Esophagus muscularis mucosa (tissue), 4 donors: ENCODE measurements around the gene FBXO39. TPM values are rescaled to one million over a fixed set of nuclear protein-coding genes. Genes with fewer than 3 reads are reported as not detected.
A peak's percentile ranks its signal among the peaks of the same experiment; 100 is the strongest.
"Not testable (repeated sequence)": the region's sequence is repeated elsewhere in the genome, so short reads cannot be mapped to it uniquely, and the experiment has no call there.

Experiments
- DNase-seq: peaks from one replicate; pipeline ENCODE4 v3.0.0-alpha.2; 2017; ENCODE audit errors: extremely low spot score
- H3K27ac ChIP-seq, 4 donors: fragments of 200-600 bp; sonication (generic); replicated peaks in 1 of 4; 1 replicate in 3 of 4; 2 replicates in 1 of 4; pipeline ENCODE4 v1.5.1; 2016 to 2019; ENCODE audit warnings: mild to moderate bottlenecking in 1 of 4
- H3K27me3 ChIP-seq, 4 donors: fragments of 200-600 bp; sonication (generic); one replicate each; pipeline versions ENCODE4 v1.5.1 to v1.6.0; 2016 to 2019
- H3K36me3 ChIP-seq, 4 donors: fragments of 200-600 bp; sonication (generic); one replicate each; pipeline ENCODE4 v1.5.1; 2016 to 2019
- H3K4me1 ChIP-seq, 4 donors: fragments of 200-600 bp; sonication (generic); one replicate each; pipeline ENCODE4 v1.5.1; 2016 to 2019
- H3K4me3 ChIP-seq, 4 donors: fragments of 200-600 bp; sonication (generic); 1 replicate in 2 of 4; 2 replicates in 2 of 4; pipeline ENCODE4 v1.5.1; 2016 to 2019; ENCODE audit warnings: mild to moderate bottlenecking in 4 of 4, moderate library complexity in 1 of 4
- H3K9me3 ChIP-seq, 4 donors: fragments of 200-600 bp; sonication (generic); 1 replicate in 3 of 4; 2 replicates in 1 of 4; pipeline ENCODE4 v1.5.1; 2016 to 2019
- EP300 ChIP-seq: sonication (generic); formaldehyde crosslinking; IDR thresholded peaks from one replicate; pipeline ENCODE4 v1.6.1; 2017; ENCODE audit warnings: antibody characterized with exemption
- POLR2A ChIP-seq: fragments of 450-650 bp; IDR thresholded peaks from one replicate; pipeline ENCODE4 v1.6.1; 2017; ENCODE audit warnings: antibody characterized with exemption, moderate library complexity, mild to moderate bottlenecking, low read depth
- POLR2AphosphoS5 ChIP-seq, 2 donors: sonication (generic); formaldehyde crosslinking; IDR thresholded peaks; one replicate each; pipeline ENCODE4 v1.6.1; 2017; ENCODE audit warnings: antibody characterized with exemption in 2 of 2
- WGBS: methylation state at CpG from one replicate; pipeline ENCODE4 v1.1.5; 2018; 5-methylcytosine and 5-hydroxymethylcytosine counted together
- intact Hi-C: fragments of 100-400 bp; cut with DNase I; formaldehyde crosslinking; loops from one replicate; pipeline ENCODE4 v1.15.1; 2023
- total RNA-seq, 4 donors: library from RNA; depleted of rRNA; stranded (reverse); fragments of >200 nt; gene quantifications; one replicate each; pipeline versions ENCODE4 v1.1.0 to v1.2.1, GENCODE V29; 2016
- TF ChIP-seq, protein P1 (sequence below), 3 experiments: fragments of 200-600 bp in 2 of 3; fragments of 450-650 bp in 1 of 3; sonication (generic) in 2 of 3; IDR thresholded peaks; one replicate each; pipeline ENCODE4 v1.5.1; 2017 to 2019; ENCODE audit warnings: antibody characterized with exemption in 3 of 3, mild to moderate bottlenecking in 2 of 3, moderate library complexity in 1 of 3

Gene FBXO39
- under 1 TPM in 2 of 4 donors, not detected in 2; 0.33 to 0.83 TPM for total RNA-seq

DNA sequence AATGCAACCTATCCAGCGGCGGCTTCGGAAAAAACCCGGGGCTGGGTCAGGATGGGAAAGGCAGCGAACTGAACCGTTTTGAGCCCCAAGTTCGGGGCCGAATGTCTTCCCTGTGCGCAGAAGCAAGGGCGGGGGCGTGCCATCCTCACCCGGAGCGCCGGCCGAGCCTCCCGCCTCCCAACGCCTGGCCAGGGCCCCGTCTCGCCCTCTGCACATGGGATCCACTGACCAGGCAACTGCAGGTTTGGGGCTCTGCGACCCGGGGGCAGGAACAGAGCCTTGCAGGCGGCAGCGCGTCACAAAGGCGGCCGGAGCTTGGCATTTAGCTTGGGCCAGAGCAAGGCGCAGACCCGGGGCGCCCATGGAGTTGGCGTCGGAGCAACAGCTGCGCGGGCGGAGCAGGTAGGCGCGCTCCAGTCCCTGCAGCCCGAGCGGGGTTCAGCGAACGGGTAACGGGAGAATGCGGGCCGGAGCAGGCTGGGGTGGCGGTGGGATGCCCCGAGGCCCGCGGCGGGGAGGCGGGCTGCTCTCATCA lies at the start of gene FBXO39:
TSS of gene FBXO39 (plus strand) at position 345 of the 535 bp plus-strand sequence. CDS start 3,654 bp downstream, outside the sequence.
- H3K36me3 ChIP-seq, result peaks cover 21 to 33% (median 28%) of the 10 kb centered on the region in 4 donors
- peaks cover 0 to 9% (median 6%) of the 10 kb centered on the region in 4 donors for H3K4me1 ChIP-seq
- H3K27me3 ChIP-seq, result peaks cover 0 to 50% (median 3%) of the 10 kb centered on the region in 4 donors
- TF ChIP-seq EP300 (no peak), POLR2A (no peak), POLR2AphosphoS5 (IDR thresholded peaks at IDR 0.05) (no peak)
- TF ChIP-seq, protein P1, sequence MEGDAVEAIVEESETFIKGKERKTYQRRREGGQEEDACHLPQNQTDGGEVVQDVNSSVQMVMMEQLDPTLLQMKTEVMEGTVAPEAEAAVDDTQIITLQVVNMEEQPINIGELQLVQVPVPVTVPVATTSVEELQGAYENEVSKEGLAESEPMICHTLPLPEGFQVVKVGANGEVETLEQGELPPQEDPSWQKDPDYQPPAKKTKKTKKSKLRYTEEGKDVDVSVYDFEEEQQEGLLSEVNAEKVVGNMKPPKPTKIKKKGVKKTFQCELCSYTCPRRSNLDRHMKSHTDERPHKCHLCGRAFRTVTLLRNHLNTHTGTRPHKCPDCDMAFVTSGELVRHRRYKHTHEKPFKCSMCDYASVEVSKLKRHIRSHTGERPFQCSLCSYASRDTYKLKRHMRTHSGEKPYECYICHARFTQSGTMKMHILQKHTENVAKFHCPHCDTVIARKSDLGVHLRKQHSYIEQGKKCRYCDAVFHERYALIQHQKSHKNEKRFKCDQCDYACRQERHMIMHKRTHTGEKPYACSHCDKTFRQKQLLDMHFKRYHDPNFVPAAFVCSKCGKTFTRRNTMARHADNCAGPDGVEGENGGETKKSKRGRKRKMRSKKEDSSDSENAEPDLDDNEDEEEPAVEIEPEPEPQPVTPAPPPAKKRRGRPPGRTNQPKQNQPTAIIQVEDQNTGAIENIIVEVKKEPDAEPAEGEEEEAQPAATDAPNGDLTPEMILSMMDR (IDR thresholded peaks at IDR 0.05), result no peak
- H3K9me3 ChIP-seq, result peaks cover 0 to 46% (median 13%) of the 10 kb centered on the region in 4 donors
- WGBS, result 3% methylated on average over 15 of the region's 49 CpGs
- intact Hi-C loops, result no loop called here
- peak; percentile 74 for DNase-seq
- H3K4me3 ChIP-seq, result no peak within 1 kb of the TSS
- H3K27ac ChIP-seq, result no peak within 1 kb of the TSS

DNA sequence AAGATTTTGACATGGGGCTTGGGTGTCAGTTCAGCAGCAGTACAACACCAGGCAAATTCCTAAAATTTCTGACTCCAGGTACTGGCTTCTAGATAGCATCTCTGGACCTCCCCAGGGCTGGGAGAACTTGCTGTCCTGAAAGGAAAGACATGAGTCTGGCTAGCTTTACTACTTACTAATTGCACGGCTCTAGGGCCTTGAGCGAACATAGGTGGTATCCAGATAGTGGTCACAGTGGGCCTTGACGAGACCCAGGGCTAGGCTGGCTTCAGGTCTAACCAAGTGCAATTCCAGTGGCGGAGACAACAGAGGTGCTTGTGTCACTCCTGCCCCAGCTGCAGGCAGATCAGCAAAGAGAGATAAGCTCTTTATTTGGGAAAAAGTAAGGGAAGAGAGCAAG lies 46.5 kb upstream of the FBXO39 start:
- intact Hi-C loops, result no loop called here
- Histone ChIP-seq H3K4me3 (no peak overlapping the region), H3K27ac (no peak overlapping the region), H3K4me1 (no peaks in the 10 kb centered on the region), H3K9me3 (no peaks in the 10 kb centered on the region), H3K36me3 (no peaks in the 10 kb centered on the region), H3K27me3 (no peaks in the 10 kb centered on the region)
- no peak for DNase-seq
- WGBS, result 70% methylated on average over 4 of the region's 4 CpGs
- TF ChIP-seq POLR2AphosphoS5 (IDR thresholded peaks at IDR 0.05) (no peak), POLR2A (no peak), EP300 (no peak)
- TF ChIP-seq, protein P1 (IDR thresholded peaks at IDR 0.05), result no peak

DNA sequence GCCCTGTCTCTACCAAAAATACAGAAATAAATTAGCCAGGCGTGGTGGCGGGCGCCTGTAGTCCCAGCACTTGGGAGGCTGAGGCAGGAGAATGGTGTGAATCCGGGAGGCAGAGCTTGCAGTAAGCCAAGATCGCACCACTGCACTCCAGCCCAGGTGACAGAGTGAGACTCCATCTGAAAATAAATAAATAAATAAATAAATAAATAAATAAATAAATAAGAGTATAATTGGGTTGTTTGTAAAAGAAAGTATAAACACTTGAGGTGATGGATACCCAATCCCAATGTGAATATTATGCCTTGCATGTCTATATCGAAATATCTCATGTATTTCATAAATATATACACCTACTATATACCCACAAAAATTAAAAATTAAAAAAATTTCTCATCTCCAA lies 29.4 kb upstream of the FBXO39 start:
- intact Hi-C loops, H3K27ac ChIP-seq, H3K4me1 ChIP-seq, H3K9me3 ChIP-seq, DNase-seq, H3K36me3 ChIP-seq, H3K4me3 ChIP-seq, H3K27me3 ChIP-seq: not testable (repeated sequence)
- WGBS, result 91% methylated on average over 6 of the region's 6 CpGs

DNA sequence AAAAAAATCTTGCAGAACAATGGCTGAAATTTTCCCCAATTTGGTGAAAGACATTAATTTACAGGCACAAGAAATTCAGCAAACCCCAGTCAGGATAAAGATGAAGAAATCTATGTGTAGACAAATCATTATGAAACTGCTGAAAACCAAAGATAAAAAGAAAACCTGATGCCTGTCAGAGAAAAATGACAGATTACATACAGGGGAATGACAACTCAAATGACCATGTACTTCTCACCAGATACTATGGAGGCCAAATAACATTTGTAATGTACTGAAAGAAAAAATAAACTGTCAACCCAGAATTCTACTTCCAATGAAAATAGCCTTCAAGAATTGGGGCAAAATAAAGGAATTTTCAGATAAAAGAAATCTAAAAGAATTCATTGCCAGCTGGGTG lies 27.4 kb upstream of the FBXO39 start:
- no peak overlapping the region for H3K27ac ChIP-seq
- H3K36me3 ChIP-seq, result no peaks in the 10 kb centered on the region
- intact Hi-C loops, result no loop called here

DNA sequence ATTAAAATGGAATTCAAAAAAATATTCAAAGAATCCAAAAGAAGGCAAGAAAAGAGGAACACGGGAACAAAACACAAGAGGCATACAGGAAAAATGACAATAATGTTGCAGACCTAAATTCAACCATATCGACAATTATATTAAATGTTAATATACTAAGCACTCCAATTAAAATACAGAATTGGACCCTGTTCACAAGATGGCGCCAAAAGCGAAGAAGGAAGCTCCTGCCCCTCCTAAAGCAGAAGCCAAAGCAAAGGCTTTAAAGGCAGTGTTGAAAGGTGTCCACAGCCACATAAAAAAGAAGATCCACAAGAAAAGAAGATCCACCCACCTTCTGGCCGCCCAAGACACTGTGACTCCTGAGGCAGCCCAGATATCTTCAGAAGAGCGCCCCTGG lies 26.5 kb upstream of the FBXO39 start:
- TF ChIP-seq EP300 (no peak), POLR2AphosphoS5 (IDR thresholded peaks at IDR 0.05) (no peak), POLR2A (no peak)
- TF ChIP-seq, protein P1 (IDR thresholded peaks at IDR 0.05), result no peak
- Histone ChIP-seq H3K36me3 (no peaks in the 10 kb centered on the region), H3K9me3 (no peaks in the 10 kb centered on the region), H3K27me3 (no peaks in the 10 kb centered on the region), H3K4me3 (no peak overlapping the region), H3K4me1 (peaks cover 18 to 27% (median 23%) of the 10 kb centered on the region in 4 donors), H3K27ac (no peak overlapping the region)
- WGBS, result 80% methylated on average over 6 of the region's 6 CpGs
- DNase-seq, result no peak
- intact Hi-C loops, result no loop called here

More for the DNA sequence above, 27.4 kb upstream of the FBXO39 start:
- Histone ChIP-seq H3K9me3 (no peaks in the 10 kb centered on the region), H3K4me1 (peaks cover 10 to 21% (median 20%) of the 10 kb centered on the region in 4 donors), H3K4me3 (no peak overlapping the region), H3K27me3 (no peaks in the 10 kb centered on the region)
- no peak for DNase-seq
- TF ChIP-seq EP300, result no peak
- TF ChIP-seq, protein P1 (IDR thresholded peaks at IDR 0.05), result no peak
- TF ChIP-seq POLR2AphosphoS5 (IDR thresholded peaks at IDR 0.05), result no peak
- TF ChIP-seq POLR2A, result no peak
